Middle frontal gyrus (tissue), 1 donor: ENCODE results near the gene TMBIM4.
"Not testable (repeated sequence)": the region's sequence is repeated elsewhere in the genome, so short reads cannot be mapped to it uniquely, and the experiment has no call there.

Experiments
- DNase-seq: peaks from one replicate; pipeline ENCODE4 v3.0.0-alpha.2; 2015; ENCODE audit warnings: low spot score; ENCODE audit errors: extremely low spot score

The TMBIM4 gene

DNA sequence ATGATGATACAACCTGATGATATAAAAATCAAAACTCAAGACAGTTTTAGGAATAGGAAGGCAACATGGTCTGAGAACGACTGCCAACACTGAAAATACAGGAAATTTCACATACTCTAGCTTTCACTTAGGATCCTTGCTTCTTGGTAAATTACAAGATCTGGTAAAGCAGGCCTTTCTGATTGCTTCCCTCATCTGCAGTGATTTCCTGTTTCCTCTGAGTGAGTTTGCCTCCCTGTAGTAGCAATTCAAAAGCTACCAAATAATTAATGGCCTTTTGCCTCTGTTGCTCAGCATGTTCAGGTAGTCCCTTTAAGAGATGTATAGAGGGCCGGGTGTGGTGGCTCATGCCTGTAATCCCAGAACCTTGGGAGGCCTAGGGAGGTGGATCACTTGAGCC lies 17.2 kb upstream of the TMBIM4 start:
- no peak for DNase-seq

- not testable (repeated sequence) for DNase-seq
Measured at GRCh38 chr12:66184822-66185221, 15.0 kb upstream of the TMBIM4 start.

DNA sequence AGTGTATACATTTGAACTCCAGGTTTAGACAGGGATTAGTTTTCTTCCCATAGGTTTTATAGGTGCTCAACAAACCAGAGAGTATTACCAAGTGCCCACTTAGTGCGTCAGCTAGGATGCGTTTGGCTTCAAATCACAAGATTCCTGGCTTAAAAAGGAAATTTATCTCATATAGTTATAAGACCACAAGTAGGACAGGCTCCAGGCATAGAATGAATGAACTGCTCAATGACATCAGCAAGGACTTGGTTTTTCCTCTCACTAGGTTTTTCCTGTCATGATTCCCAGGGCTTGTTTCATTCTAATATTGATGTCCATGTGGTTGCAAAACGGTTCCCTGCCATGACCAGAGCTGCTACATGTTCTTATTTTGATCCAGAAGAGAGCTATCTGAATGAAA lies 13.2 kb upstream of the TMBIM4 start:
- DNase-seq, result no peak

GRCh38 chr12:66176105-66176900 lies 6.5 kb upstream of the TMBIM4 start:
- DNase-seq, result no peak

- DNase-seq, result not testable (repeated sequence)
Measured at GRCh38 chr12:66174391-66175325, 4.9 kb upstream of the TMBIM4 start.

DNA sequence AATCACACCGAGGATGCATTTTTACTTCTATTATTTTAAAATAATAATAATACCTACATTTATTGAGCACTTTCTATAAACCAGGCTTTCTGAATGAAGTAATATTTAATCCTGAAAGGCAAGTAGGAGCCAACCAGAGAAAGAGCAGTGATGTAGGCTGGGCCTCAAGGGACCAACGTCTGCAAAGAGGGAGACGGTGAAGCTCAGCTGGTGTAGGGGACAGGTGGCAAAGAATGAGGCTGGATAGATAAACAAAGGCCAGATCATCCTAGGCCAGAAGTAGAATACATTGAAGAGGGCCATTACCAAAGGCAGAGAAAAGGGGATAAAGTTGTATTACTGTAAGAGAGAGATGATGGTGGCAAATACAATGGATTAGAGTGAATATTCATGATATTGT lies 810 bp upstream of the TMBIM4 start:
- no peak for DNase-seq

GRCh38 chr12:66168410-66168809 lies 1.4 kb downstream of the TMBIM4 start:
- no peak for DNase-seq

GRCh38 chr12:66166561-66166960 lies 3.2 kb downstream of the TMBIM4 start:
- DNase-seq, result no peak

GRCh38 chr12:66165141-66165540 lies 4.7 kb downstream of the TMBIM4 start:
- no peak for DNase-seq

GRCh38 chr12:66164349-66164821 lies 5.4 kb downstream of the TMBIM4 start:
- no peak for DNase-seq

DNA sequence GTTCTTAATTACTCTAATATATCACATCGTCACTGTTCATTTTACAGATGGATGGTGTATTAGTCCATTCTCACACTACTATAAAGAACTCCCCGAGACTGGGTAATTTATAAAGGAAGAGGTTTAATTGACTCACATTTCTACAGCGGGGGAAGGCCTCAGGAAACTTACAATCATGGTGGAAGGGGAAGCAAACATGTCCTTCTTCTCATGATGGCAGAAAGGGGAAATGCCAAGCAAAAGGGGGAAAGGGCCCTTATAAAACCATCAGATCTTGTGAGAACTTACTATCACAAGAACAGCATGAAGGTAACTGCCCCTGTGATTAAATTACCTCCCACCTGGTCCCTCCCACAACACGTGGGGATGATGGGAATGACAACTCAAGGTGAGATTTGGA lies 6.5 kb downstream of the TMBIM4 start:
- no peak for DNase-seq

DNA sequence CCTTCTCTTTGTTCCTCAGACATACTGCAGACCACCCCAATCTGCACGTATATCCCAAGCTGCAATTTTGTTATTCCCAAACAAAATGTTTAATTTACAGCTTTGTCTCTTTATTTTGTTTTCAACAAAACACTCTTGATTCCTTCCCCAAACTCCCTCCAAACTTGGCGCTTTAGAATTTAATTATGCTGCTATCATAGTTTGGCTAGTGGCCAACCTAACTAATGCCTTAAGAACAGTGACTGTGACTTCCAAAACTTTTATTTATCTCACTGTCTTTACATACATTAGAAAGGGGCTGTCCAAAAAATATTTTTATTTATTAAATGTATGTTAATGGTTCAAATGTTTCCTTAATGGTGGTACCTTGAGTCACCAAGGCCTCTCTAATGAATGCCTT lies 7.1 kb downstream of the TMBIM4 start:
- DNase-seq, result no peak

- no peak for DNase-seq
Measured at GRCh38 chr12:66160704-66161103, 9.1 kb downstream of the TMBIM4 start.

DNA sequence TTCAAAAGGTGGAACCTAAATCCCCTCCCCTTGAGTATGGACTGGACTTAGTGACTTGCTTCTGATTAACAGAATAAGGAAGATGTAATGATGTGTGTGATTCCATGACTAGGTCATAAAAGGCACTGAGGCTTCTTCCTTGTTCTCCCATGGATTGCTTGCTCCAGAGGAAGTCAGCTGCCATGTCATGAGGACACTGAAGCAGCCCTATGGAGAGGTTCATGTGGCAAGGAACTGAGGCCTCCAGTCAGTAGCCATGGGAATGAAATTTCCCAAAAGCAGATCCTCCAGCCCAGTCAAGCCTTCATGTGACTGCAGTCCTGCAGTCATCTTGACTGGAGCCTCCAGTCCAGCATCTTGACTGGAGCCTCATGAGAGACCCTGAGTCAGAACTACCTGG lies 10.7 kb downstream of the TMBIM4 start:
- no peak for DNase-seq

- no peak for DNase-seq
Measured at GRCh38 chr12:66156654-66157053, 13.1 kb downstream of the TMBIM4 start.

DNA sequence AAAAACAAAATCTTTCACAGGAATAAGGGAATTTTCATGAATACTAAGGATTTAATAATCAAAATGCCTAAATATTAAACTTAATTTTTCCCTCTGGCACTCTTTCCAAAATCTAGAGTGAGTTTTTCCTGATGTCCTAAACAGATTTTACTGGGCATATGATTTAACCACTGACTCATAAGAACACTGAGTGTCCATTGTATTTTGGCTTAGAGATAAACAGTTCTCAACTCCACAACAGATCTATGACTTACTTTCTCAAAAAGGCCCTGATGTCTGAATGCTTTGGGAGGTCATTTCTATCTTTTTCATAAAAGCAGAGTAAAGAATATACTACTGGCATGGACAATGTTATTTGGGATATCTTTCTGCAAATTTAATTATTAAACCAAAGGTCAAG lies 15.0 kb downstream of the TMBIM4 start:
- DNase-seq, result no peak

- no peak for DNase-seq
Measured at GRCh38 chr12:66152732-66153131, 17.1 kb downstream of the TMBIM4 start.

DNA sequence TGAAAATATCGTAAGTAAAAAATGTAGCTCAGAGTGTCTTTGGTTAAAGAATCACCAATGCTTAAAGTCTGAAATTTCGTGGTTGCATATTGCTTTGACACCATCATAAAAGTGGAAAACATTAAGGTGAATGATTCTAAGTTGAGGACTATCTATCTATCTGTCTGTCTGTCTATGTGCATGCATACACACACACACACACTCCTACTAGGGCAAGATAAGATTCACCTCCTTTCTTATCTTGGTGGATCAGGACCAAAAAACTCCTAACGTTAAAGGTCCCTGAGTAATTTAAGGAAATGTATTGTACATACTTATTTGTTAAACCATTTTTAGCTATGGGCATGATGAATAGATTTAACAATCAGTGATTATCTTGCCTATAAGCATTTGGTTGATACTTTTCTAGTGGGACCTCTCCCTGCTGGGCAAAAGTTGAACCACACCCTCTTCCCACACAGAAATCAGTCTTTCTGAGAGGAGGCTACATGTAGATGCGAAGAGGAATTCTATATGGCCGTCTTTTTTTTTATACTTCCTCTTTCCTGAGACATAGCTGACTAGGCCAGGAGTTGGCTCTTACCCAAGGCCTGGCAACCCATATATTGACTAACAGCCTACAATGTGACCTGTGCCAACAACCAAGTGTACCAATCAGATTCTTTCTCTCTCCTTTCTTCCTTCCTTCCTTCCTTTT lies 19.9 kb downstream of the TMBIM4 start:
- DNase-seq, result no peak

DNA sequence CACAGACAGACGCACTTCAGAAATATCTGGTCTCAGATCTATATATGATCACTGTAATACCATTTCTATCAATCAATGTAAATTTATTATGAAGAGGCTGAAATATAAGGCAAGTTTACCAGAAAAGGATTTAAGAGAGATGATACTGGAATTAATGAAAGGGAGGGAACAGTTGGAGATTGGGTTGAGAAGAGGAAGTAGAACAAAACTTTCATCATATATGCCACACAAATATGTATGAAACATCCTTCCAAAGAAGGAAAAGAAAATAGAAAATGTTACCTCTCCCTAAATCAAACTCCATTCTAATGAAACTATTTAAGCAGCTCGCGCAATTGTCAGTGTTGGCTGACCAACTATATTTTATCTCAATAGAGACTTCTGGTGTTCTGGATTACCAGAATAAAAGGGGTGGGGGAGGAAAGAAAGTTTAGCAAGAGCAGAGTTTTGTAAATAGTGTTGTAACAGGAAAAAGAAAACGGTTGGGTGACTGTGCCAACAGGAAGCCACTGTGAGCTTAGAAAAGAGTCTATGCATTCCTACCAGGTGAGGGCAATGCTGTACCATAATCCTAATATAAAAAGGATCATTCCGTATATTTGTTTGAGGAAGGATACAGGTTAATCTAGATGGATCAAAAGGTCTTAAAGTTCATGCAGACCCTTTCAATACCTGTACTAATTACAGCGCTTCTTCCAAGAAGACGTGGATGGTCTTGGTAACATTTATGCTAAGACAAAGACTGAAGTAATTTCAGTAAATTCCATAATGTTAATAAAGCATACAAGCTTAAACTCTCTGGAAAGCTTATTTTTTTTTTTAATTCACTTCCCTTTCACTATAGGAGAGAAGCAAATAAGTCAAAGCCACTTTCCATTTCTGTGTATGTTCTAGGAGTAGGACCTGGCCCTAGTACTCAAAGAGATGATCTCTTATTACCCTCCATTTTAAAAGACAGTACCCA lies 24.7 kb downstream of the TMBIM4 start:
- no peak for DNase-seq

DNA sequence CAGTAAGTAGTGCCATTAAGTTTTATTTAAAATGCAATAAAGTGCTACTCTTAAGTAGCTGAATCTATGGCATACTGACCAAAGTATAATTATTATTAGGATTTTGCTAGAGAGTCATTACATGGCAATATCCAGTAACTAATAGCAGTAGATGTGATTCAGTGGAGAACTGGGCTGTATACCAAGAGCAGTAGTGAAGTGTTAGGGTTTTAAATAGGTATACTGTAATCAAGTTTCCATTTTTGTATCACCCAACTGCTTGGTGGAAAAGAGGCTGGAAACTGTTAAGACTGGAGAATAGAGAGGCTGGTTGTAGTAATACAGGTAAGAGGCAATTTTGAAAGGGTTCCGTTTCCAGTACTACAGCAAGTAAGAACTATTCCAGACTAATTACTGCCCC lies 25.9 kb downstream of the TMBIM4 start:
- DNase-seq, result no peak

GRCh38 chr12:66142826-66143225 lies 27.0 kb downstream of the TMBIM4 start:
- no peak for DNase-seq
